ENCODE measurements around the gene DNASE1L2.

DNA sequence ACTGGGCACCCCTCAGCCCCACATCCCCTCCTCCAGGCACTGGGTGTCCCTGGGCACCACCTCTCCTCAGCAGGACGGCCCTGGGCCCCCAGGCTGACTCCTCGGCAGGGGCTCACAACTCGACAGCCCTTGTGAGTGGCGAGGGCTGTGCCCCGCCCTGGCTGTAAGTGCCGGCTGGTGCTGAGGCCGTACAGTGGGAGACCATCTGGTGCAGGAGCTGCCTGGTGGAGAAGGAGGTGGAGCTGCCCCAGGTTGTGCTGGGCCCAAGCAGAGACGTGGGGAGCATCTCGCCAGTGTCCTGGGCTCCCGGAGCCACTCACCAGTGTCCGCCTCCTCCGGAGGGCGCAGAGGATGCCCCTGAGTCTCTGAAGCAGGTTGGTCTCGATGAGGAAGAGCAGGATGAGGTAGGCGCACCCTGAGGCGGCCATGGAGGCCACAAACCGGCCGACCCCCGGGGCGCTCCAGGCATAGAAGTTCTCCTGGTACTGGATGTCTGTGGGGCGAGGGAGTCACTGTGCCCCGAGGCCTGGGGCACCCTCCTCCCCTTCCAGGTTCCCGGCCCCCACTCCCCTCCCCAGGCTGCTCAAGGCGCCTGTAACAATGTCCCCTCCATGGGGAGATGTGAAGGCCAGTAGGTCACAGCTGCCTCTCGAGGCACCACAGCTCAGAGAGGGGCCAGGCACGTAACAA is 46.8 kb downstream of the DNASE1L2 start:
- TF ChIP-seq POLR2AphosphoS5 (IDR thresholded peaks at IDR 0.05), result no peak
- TF ChIP-seq CTCF (IDR thresholded peaks at IDR 0.05), result no peak

Data from suprapubic skin (tissue), 3 donors.